GM12878 (cell line): ENCODE measurements around the gene NSL1. TPM values are rescaled to one million over a fixed set of nuclear protein-coding genes. Genes with fewer than 3 reads are reported as not detected.

Experiments
- ATAC-seq: fragments of 200-7000 bp; cut with Tn5 transposase; 3 replicates; pipeline ENCODE4 v1.9.1; 2020; ENCODE audit warnings: mild to moderate bottlenecking, moderate library complexity
- BruUV-seq: library from RNA; stranded (reverse); fragments of 400-500 nt; replicated peaks from 2 replicates; lab custom pipeline; 2021; lab: Mats Ljungman, UMichigan
- CTCF ChIA-PET: fragments of 300-600 bp; sonication (Branson Sonifier 250); formaldehyde crosslinking; extraction: SDS; loops from one replicate; lab custom pipeline; 2021; ENCODE audit warnings: inconsistent platforms; lab: Yijun Ruan, JAX
- POLR2A ChIA-PET: fragments of 350-600 bp; formaldehyde crosslinking; extraction: SDS; loops from one replicate; lab custom pipeline; 2021; ENCODE audit warnings: inconsistent platforms; lab: Charles Lee
- RAD21 ChIA-PET: fragments of 300-600 bp; sonication (Branson Sonifier 250); formaldehyde crosslinking; loops from one replicate; lab custom pipeline; 2023; ENCODE audit warnings: antibody characterized with exemption; ENCODE audit not compliant: unreplicated experiment; lab: Charles Lee
- SMC1A ChIA-PET: fragments of 300-600 bp; sonication (Branson Sonifier 250); formaldehyde crosslinking; loops from one replicate; lab custom pipeline; 2023; ENCODE audit not compliant: unreplicated experiment, uncharacterized antibody; lab: Charles Lee
- DNase-seq: peaks from one replicate; pipeline ENCODE4 v3.0.0-alpha.2; 2011; ENCODE audit warnings: low read depth, low spot score
- FAIRE-seq: peaks from 3 replicates; lab custom pipeline; 2011; peaks lifted over from hg19 to GRCh38; lab: Jason Lieb, UNC
- H2AFZ ChIP-seq: 2 replicates; pipeline ENCODE4 v1.6.0; 2011; ENCODE audit warnings: low read depth, low read length, control low read depth; ENCODE audit not compliant: control insufficient read depth
- H3K27ac ChIP-seq: 2 replicates; pipeline ENCODE4 v1.5.1; 2011; ENCODE audit warnings: control low read depth; ENCODE audit not compliant: control insufficient read depth, insufficient read depth
- H3K27me3 ChIP-seq, 2 experiments: replicated peaks in 1 of 2; 2 replicates each; pipeline versions ENCODE4 v1.6.0 to v1.6.1; 2011; ENCODE audit warnings: low read length in 1 of 2; ENCODE audit not compliant: control insufficient read depth in 2 of 2, insufficient read depth in 2 of 2
- H3K36me3 ChIP-seq, 2 experiments: 2 replicates each; pipeline ENCODE4 v1.5.1; 2011; ENCODE audit warnings: low read length in 1 of 2; ENCODE audit not compliant: control insufficient read depth in 2 of 2, insufficient read depth in 2 of 2
- H3K4me1 ChIP-seq: 2 replicates; pipeline ENCODE4 v1.6.1; 2011; ENCODE audit warnings: mild to moderate bottlenecking, low read length, moderate library complexity, mixed read lengths; ENCODE audit not compliant: control insufficient read depth, insufficient read depth
- H3K4me2 ChIP-seq: 2 replicates; pipeline ENCODE4 v1.6.0; 2011; ENCODE audit warnings: control low read depth; ENCODE audit not compliant: control insufficient read depth, insufficient read depth
- H3K4me3 ChIP-seq: fragments of 200-600 bp; sonication (generic); 2 replicates; pipeline ENCODE4 v1.5.1; 2016
- H3K79me2 ChIP-seq: 2 replicates; pipeline ENCODE4 v1.6.0; 2011; ENCODE audit warnings: low read length; ENCODE audit not compliant: control insufficient read depth, insufficient read depth
- H3K9ac ChIP-seq: 2 replicates; pipeline ENCODE4 v1.8.0; 2011; ENCODE audit warnings: low read length, control low read depth, mixed read lengths; ENCODE audit not compliant: control insufficient read depth, insufficient read depth
- H3K9me3 ChIP-seq: replicated peaks from 3 replicates; pipeline ENCODE4 v1.5.1; 2011; ENCODE audit warnings: mild to moderate bottlenecking, low read length; ENCODE audit not compliant: control insufficient read depth, insufficient read depth
- H4K20me1 ChIP-seq: 2 replicates; pipeline ENCODE4 v1.6.0; 2011; ENCODE audit not compliant: control insufficient read depth, insufficient read depth
- BMI1 ChIP-seq: fragments of 450-650 bp; IDR thresholded peaks from 2 replicates; pipeline ENCODE4 v1.6.1; 2016; ENCODE audit warnings: mild to moderate bottlenecking, moderate library complexity, borderline replicate concordance
- HDAC2 ChIP-seq: fragments of 200-600 bp; sonication (generic); IDR thresholded peaks from 2 replicates; pipeline ENCODE4 v1.6.1; 2017
- IRF4 ChIP-seq: IDR thresholded peaks from 2 replicates; pipeline ENCODE4 v1.6.1; 2011; ENCODE audit warnings: low read depth, low read length
- PML ChIP-seq: IDR thresholded peaks from 2 replicates; pipeline ENCODE4 v1.6.1; 2012; ENCODE audit warnings: low read length, inconsistent platforms
- SIN3A ChIP-seq: IDR thresholded peaks from 2 replicates; pipeline ENCODE4 v1.6.1; 2012; ENCODE audit warnings: low read depth, low read length, improper control_type of control experiment
- STAT3 ChIP-seq: IDR thresholded peaks from 2 replicates; pipeline ENCODE4 v1.6.1; 2011; ENCODE audit warnings: low read depth, low read length, improper control_type of control experiment
- WRNIP1 ChIP-seq: IDR thresholded peaks from 2 replicates; pipeline ENCODE4 v1.6.1; 2011; ENCODE audit warnings: low read depth, low read length, improper control_type of control experiment, borderline replicate concordance
- YY1 ChIP-seq: IDR thresholded peaks from 2 replicates; pipeline ENCODE4 v1.6.1; 2011; ENCODE audit warnings: low read depth, mild to moderate bottlenecking, low read length
- WGBS: methylation state at CpG from one replicate; pipeline ENCODE4 v1.1.6; 2016; ENCODE audit warnings: low lambda C conversion rate; ENCODE audit not compliant: insufficient replicate concordance, insufficient coverage; ENCODE audit errors: missing lambda C conversion rate; 5-methylcytosine and 5-hydroxymethylcytosine counted together
- in situ Hi-C: fragments of 300-500 bp; cut with MboI; formaldehyde crosslinking; loops from 9 replicates; pipeline ENCODE4 v1.14.3; 2018; ENCODE audit warnings: mixed read lengths
- intact Hi-C: fragments of 100-400 bp; cut with micrococcal nuclease; formaldehyde crosslinking; loops from one replicate; pipeline ENCODE4 v1.14.2; 2022; ENCODE audit not compliant: unreplicated experiment
- polyA plus RNA-seq, 11 experiments: library from polyadenylated mRNA; depleted of rRNA in 4 of 11; unstranded in 6 of 11; stranded (reverse) in 5 of 11; fragments of >200 nt; fragmentation: Nextera tagmentation in 4 of 11; fragmentation: Illumina TruSeq in 1 of 11; extraction: Ambion mirVana in 4 of 11; extraction: Trizol in 1 of 11; gene quantifications; 1 replicate in 1 of 11; 2 replicates in 10 of 11; pipeline versions ENCODE4 v1.2.1 to v1.2.3, GENCODE V29; 2011 to 2016; ENCODE audit warnings: inconsistent platforms in 2 of 11, missing spikeins in 2 of 11, low read depth in 1 of 11
- total RNA-seq, 4 experiments: library from RNA; depleted of rRNA in 3 of 4; stranded (reverse); fragments of >200 nt in 3 of 4; fragmentation: Illumina TruSeq in 1 of 4; extraction: Trizol in 1 of 4; gene quantifications; 2 replicates each; pipeline versions ENCODE4 v1.2.1 to v1.2.3, GENCODE V29; 2013 to 2021
- TF ChIP-seq, protein P1 (sequence below): fragments of 450-650 bp; IDR thresholded peaks from 2 replicates; pipeline ENCODE4 v1.6.1; 2017; ENCODE audit warnings: mild to moderate bottlenecking, low read depth, inconsistent platforms; ENCODE audit not compliant: poor library complexity, severe bottlenecking
- TF ChIP-seq, protein P2 (sequence below): IDR thresholded peaks from 2 replicates; pipeline ENCODE4 v1.6.1; 2011; ENCODE audit warnings: low read depth, mild to moderate bottlenecking, low read length, moderate library complexity, borderline replicate concordance; ENCODE audit errors: extremely low read depth
- TF ChIP-seq, protein P3 (sequence below): fragments of 450-650 bp; formaldehyde crosslinking; IDR thresholded peaks from 2 replicates; pipeline ENCODE4 v1.4.0; 2022; ENCODE audit warnings: mild to moderate bottlenecking, moderate library complexity

NSL1 gene
- total and polyA plus RNA-seq, 10 of the 15 experiments (the other 5 are each of a cell fraction or from before 2014, with no cell fraction given) = 36.7 to 74.2 (median 46.4) TPM

- no peaks in the 10 kb centered on the region for H4K20me1 ChIP-seq
- SMC1A ChIA-PET = interaction anchor here (0.7 to 2.2 kb wide), 3 partner anchors 21 to 50 kb away, joined by 3 to 7 read pairs (median 3); no protein-coding TSS in a partner anchor
- RAD21 ChIA-PET = interaction anchor here (1.0 to 1.3 kb wide), 2 partner anchors 24 to 58 kb away, joined by 3 to 4 read pairs; no protein-coding TSS in a partner anchor
- in situ Hi-C loops (no loop called here), intact Hi-C loops (no loop called here)
- TF ChIP-seq SIN3A (no peak), YY1 (no peak), PML (no peak), HDAC2 (no peak), BMI1 (no peak), IRF4 (no peak), STAT3 (no peak), WRNIP1 (no peak)
- TF ChIP-seq, protein P1, sequence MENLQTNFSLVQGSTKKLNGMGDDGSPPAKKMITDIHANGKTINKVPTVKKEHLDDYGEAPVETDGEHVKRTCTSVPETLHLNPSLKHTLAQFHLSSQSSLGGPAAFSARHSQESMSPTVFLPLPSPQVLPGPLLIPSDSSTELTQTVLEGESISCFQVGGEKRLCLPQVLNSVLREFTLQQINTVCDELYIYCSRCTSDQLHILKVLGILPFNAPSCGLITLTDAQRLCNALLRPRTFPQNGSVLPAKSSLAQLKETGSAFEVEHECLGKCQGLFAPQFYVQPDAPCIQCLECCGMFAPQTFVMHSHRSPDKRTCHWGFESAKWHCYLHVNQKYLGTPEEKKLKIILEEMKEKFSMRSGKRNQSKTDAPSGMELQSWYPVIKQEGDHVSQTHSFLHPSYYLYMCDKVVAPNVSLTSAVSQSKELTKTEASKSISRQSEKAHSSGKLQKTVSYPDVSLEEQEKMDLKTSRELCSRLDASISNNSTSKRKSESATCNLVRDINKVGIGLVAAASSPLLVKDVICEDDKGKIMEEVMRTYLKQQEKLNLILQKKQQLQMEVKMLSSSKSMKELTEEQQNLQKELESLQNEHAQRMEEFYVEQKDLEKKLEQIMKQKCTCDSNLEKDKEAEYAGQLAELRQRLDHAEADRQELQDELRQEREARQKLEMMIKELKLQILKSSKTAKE = no peak
- TF ChIP-seq, protein P2, sequence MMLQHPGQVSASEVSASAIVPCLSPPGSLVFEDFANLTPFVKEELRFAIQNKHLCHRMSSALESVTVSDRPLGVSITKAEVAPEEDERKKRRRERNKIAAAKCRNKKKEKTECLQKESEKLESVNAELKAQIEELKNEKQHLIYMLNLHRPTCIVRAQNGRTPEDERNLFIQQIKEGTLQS = no peak
- TF ChIP-seq, protein P3, sequence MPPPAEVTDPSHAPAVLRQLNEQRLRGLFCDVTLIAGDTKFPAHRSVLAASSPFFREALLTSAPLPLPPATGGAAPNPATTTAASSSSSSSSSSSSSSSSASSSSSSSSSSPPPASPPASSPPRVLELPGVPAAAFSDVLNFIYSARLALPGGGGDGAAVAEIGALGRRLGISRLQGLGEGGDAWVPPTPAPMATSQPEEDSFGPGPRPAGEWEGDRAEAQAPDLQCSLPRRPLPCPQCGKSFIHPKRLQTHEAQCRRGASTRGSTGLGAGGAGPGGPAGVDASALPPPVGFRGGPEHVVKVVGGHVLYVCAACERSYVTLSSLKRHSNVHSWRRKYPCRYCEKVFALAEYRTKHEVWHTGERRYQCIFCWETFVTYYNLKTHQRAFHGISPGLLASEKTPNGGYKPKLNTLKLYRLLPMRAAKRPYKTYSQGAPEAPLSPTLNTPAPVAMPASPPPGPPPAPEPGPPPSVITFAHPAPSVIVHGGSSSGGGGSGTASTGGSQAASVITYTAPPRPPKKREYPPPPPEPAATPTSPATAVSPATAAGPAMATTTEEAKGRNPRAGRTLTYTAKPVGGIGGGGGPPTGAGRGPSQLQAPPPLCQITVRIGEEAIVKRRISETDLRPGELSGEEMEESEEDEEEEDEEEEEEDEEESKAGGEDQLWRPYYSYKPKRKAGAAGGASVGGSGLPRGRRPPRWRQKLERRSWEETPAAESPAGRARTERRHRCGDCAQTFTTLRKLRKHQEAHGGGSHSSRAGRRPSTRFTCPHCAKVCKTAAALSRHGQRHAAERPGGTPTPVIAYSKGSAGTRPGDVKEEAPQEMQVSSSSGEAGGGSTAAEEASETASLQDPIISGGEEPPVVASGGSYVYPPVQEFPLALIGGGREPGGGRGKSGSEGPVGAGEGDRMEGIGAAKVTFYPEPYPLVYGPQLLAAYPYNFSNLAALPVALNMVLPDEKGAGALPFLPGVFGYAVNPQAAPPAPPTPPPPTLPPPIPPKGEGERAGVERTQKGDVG (CRISPR knock-in tag) = no peak
- CTCF ChIA-PET = interaction anchor here (1.0 to 1.4 kb wide), 3 partner anchors 21 to 31 kb away, joined by 3 to 4 read pairs (median 3); no protein-coding TSS in a partner anchor
- 47% methylated on average over 3 of the region's 3 CpGs for WGBS
- H3K27me3 ChIP-seq = no peaks in the 10 kb centered on the region
- ATAC-seq = no peak
- H3K79me2 ChIP-seq = no peaks in the 10 kb centered on the region
- H3K4me2 ChIP-seq = no peak overlapping the region
- H2AFZ ChIP-seq = no peak overlapping the region
- H3K36me3 ChIP-seq = peaks cover 0 to 3% of the 10 kb centered on the region in 2 experiments; a peak in 2 of 4 replicates
- no peak overlapping the region for H3K4me3 ChIP-seq
- POLR2A ChIA-PET = interaction anchor here (0.6 kb wide), 1 partner anchor 348 kb away, joined by 4 read pairs; no protein-coding TSS in a partner anchor
- no TSS peak for BruUV-seq
- H3K9ac ChIP-seq = no peak overlapping the region
- no peaks in the 10 kb centered on the region for H3K4me1 ChIP-seq
- H3K27ac ChIP-seq = no peak overlapping the region
- FAIRE-seq = no peak
- no peak for DNase-seq
- H3K9me3 ChIP-seq = no peaks in the 10 kb centered on the region; the same call in 2 of the 3 replicates
Measured at GRCh38 chr1:212722270-212722957, 69.2 kb downstream of the NSL1 start.
